ENCODE measurements around the gene CXCL5. TPM values are rescaled to one million over a fixed set of nuclear protein-coding genes. Genes with fewer than 3 reads are reported as not detected.

Gene CXCL5
- total RNA-seq, 1 experiment from 2014 or later, result not detected

GRCh38 chr4:74018771-74019170, 20.3 kb upstream of the CXCL5 start:
- Histone ChIP-seq H3K4me1 (replicated peaks; ENCODE audit: insufficient read depth) (no peaks in the 10 kb centered on the region), H3K9me2 (ENCODE audit: insufficient read depth) (no peaks in the 10 kb centered on the region), H4K20me1 (ENCODE audit: insufficient read depth) (no peaks in the 10 kb centered on the region), H3K9me3 (ENCODE audit: insufficient read depth, low read depth) (no peaks in the 10 kb centered on the region), H3K4me2 (no peak overlapping the region), H2AFZ (no peak overlapping the region), H3K4me3 (no peak overlapping the region), H3F3A (ENCODE audit: insufficient read depth, low read depth) (no peaks in the 10 kb centered on the region), H3K36me3 (ENCODE audit: low read depth) (no peaks in the 10 kb centered on the region), H3K27me3 (ENCODE audit: insufficient read depth, low read depth) (no peaks in the 10 kb centered on the region), H3K27ac (no peak overlapping the region), H3K79me2 (ENCODE audit: low read depth) (no peaks in the 10 kb centered on the region)
- POLR2A ChIA-PET (ENCODE audit: unreplicated experiment), result no interaction called here
- TF ChIP-seq CTCF (conservative IDR thresholded peaks at IDR 0.05) (no peak), EZH2 (IDR thresholded peaks at IDR 0.05; ENCODE audit: low read depth) (no peak)
- CTCF ChIA-PET, result no interaction called here
- no TSS peak for BruUV-seq (replicated peaks)
- no peak for DNase-seq
- intact Hi-C loops (cut with micrococcal nuclease; ENCODE audit: unreplicated experiment), result no loop called here

- H3K9me3 ChIP-seq (ENCODE audit: insufficient read depth, low read depth), result no peaks in the 10 kb centered on the region
- H3K27me3 ChIP-seq (ENCODE audit: insufficient read depth, low read depth), result no peaks in the 10 kb centered on the region
- no peaks in the 10 kb centered on the region for H3K36me3 ChIP-seq (ENCODE audit: low read depth)
- H3K4me2 ChIP-seq, result no peak overlapping the region
- H3K27ac ChIP-seq, result no peak overlapping the region
- intact Hi-C loops (cut with micrococcal nuclease; ENCODE audit: unreplicated experiment), result no loop called here
- H3K4me1 ChIP-seq (replicated peaks; ENCODE audit: insufficient read depth), result no peaks in the 10 kb centered on the region
- H3K4me3 ChIP-seq, result no peak overlapping the region
- H4K20me1 ChIP-seq (ENCODE audit: insufficient read depth), result no peaks in the 10 kb centered on the region
- DNase-seq, result no peak
- H2AFZ ChIP-seq, result no peak overlapping the region
- POLR2A ChIA-PET (ENCODE audit: unreplicated experiment), result no interaction called here
- CTCF ChIA-PET, result no interaction called here
- H3F3A ChIP-seq (ENCODE audit: insufficient read depth, low read depth), result no peaks in the 10 kb centered on the region
- no TSS peak for BruUV-seq (replicated peaks)
- TF ChIP-seq CTCF (conservative IDR thresholded peaks at IDR 0.05) (no peak), EZH2 (IDR thresholded peaks at IDR 0.05; ENCODE audit: low read depth) (no peak)
- no peaks in the 10 kb centered on the region for H3K9me2 ChIP-seq (ENCODE audit: insufficient read depth)
- no peaks in the 10 kb centered on the region for H3K79me2 ChIP-seq (ENCODE audit: low read depth)
Measured at GRCh38 chr4:74018116-74018515, 19.6 kb upstream of the CXCL5 start.

- Histone ChIP-seq H3K4me2 (no peak overlapping the region), H3K4me1 (replicated peaks; ENCODE audit: insufficient read depth) (no peaks in the 10 kb centered on the region)
Measured at GRCh38 chr4:74016068-74016467, 17.6 kb upstream of the CXCL5 start.

More at GRCh38 chr4:74016068-74016467, 17.6 kb upstream of the CXCL5 start:
- no peak overlapping the region for H2AFZ ChIP-seq
- no peaks in the 10 kb centered on the region for H3K9me2 ChIP-seq (ENCODE audit: insufficient read depth)
- H3F3A ChIP-seq (ENCODE audit: insufficient read depth, low read depth), result no peaks in the 10 kb centered on the region
- H4K20me1 ChIP-seq (ENCODE audit: insufficient read depth), result no peaks in the 10 kb centered on the region
- intact Hi-C loops (cut with micrococcal nuclease; ENCODE audit: unreplicated experiment), result no loop called here
- no peaks in the 10 kb centered on the region for H3K9me3 ChIP-seq (ENCODE audit: insufficient read depth, low read depth)
- POLR2A ChIA-PET (ENCODE audit: unreplicated experiment), result no interaction called here
- H3K27ac ChIP-seq, result no peak overlapping the region
- no TSS peak for BruUV-seq (replicated peaks)
- H3K27me3 ChIP-seq (ENCODE audit: insufficient read depth, low read depth), result no peaks in the 10 kb centered on the region
- H3K36me3 ChIP-seq (ENCODE audit: low read depth), result no peaks in the 10 kb centered on the region
- DNase-seq, result no peak
- no peak for TF ChIP-seq CTCF (conservative IDR thresholded peaks at IDR 0.05)
- no peak for TF ChIP-seq EZH2 (IDR thresholded peaks at IDR 0.05; ENCODE audit: low read depth)
- H3K4me3 ChIP-seq, result no peak overlapping the region
- H3K79me2 ChIP-seq (ENCODE audit: low read depth), result no peaks in the 10 kb centered on the region
- CTCF ChIA-PET, result no interaction called here

Data from PC-9 (cell line).